Vagina (tissue), 2 donors: ENCODE results near the gene TNPO3.

Source experiments
- CTCF ChIP-seq, 3 experiments: fragments of 450-650 bp in 2 of 3; fragments of 200-600 bp in 1 of 3; sonication (generic) in 1 of 3; IDR thresholded peaks; one replicate each; pipeline ENCODE4 v1.5.1; 2017 to 2019; ENCODE audit warnings: antibody characterized with exemption in 3 of 3, mild to moderate bottlenecking in 2 of 3, moderate library complexity in 2 of 3
- POLR2A ChIP-seq, 2 donors: fragments of 450-650 bp; IDR thresholded peaks; one replicate each; pipeline ENCODE4 v1.6.1; 2017; ENCODE audit warnings: antibody characterized with exemption in 2 of 2, mild to moderate bottlenecking in 2 of 2, moderate library complexity in 2 of 2

- no peak for TF ChIP-seq CTCF (IDR thresholded peaks at IDR 0.05)
- no peak for TF ChIP-seq POLR2A (IDR thresholded peaks at IDR 0.05)
Observed at GRCh38 chr7:128993419-128993818, 61.5 kb downstream of the TNPO3 start.
